HL-60 (cell line): ENCODE results near the gene PHLPP1.

Source experiments
- DNase-seq, 2 experiments: peaks; one replicate each; pipeline ENCODE4 v3.0.0-alpha.2; 2010 to 2020; ENCODE audit warnings: low read depth in 1 of 2, low spot score in 1 of 2
- H3K27ac ChIP-seq: fragments of 250-450 bp; sonication (Bioruptor Pico); replicated peaks from 2 replicates; pipeline ENCODE4 v1.5.1; 2020; ENCODE audit warnings: mild to moderate bottlenecking, moderate library complexity
- H3K27me3 ChIP-seq: fragments of 250-450 bp; sonication (Bioruptor Pico); 2 replicates; pipeline ENCODE4 v1.5.1; 2021; ENCODE audit warnings: mild to moderate bottlenecking, moderate library complexity; ENCODE audit not compliant: insufficient read depth, poor library complexity, severe bottlenecking
- H3K4me3 ChIP-seq: replicated peaks from 2 replicates; pipeline ENCODE4 v1.5.1; 2011; ENCODE audit warnings: mild to moderate bottlenecking, control low read depth, low read length; ENCODE audit not compliant: insufficient read depth
- CTCF ChIP-seq: IDR thresholded peaks from one replicate; pipeline ENCODE4 v1.5.1; 2011; ENCODE audit warnings: low read length, control low read depth, inconsistent platforms; ENCODE audit not compliant: insufficient read depth
- GABPA ChIP-seq: IDR thresholded peaks from 2 replicates; pipeline ENCODE4 v1.6.1; 2012; ENCODE audit warnings: low read depth
- POLR2AphosphoS5 ChIP-seq: IDR thresholded peaks from 2 replicates; pipeline ENCODE4 v1.6.1; 2012; ENCODE audit warnings: low read depth
- REST ChIP-seq: IDR thresholded peaks from 2 replicates; pipeline ENCODE4 v1.6.1; 2012; ENCODE audit warnings: low read depth; ENCODE audit not compliant: insufficient replicate concordance
- SPI1 ChIP-seq: IDR thresholded peaks from 2 replicates; pipeline ENCODE4 v1.6.1; 2012; ENCODE audit warnings: low read depth, mild to moderate bottlenecking, borderline replicate concordance

The PHLPP1 gene

GRCh38 chr18:62848946-62849345 lies 133.6 kb downstream of the PHLPP1 start:
- no peak for DNase-seq
- no peak for TF ChIP-seq POLR2AphosphoS5
- TF ChIP-seq REST = no peak
- TF ChIP-seq CTCF = no peak
- TF ChIP-seq GABPA = no peak
- TF ChIP-seq SPI1 = no peak

GRCh38 chr18:62850619-62851306 lies 135.4 kb downstream of the PHLPP1 start:
- Histone ChIP-seq H3K4me3 (no peak overlapping the region), H3K27ac (no peak overlapping the region), H3K27me3 (no peaks in the 10 kb centered on the region)
- no peak for TF ChIP-seq POLR2AphosphoS5
- TF ChIP-seq REST = no peak
- TF ChIP-seq SPI1 = no peak
- no peak for TF ChIP-seq GABPA
- no peak for TF ChIP-seq CTCF
- no peak for DNase-seq

More at GRCh38 chr18:62848946-62849345, 133.6 kb downstream of the PHLPP1 start:
- Histone ChIP-seq H3K27ac (no peak overlapping the region), H3K27me3 (no peaks in the 10 kb centered on the region), H3K4me3 (no peak overlapping the region)

GRCh38 chr18:62852851-62853250 lies 137.5 kb downstream of the PHLPP1 start:
- H3K4me3 ChIP-seq = no peak overlapping the region
- no peak for DNase-seq
- H3K27ac ChIP-seq = no peak overlapping the region
- TF ChIP-seq POLR2AphosphoS5 = no peak
- TF ChIP-seq GABPA = no peak
- no peak for TF ChIP-seq SPI1
- TF ChIP-seq REST = no peak
- no peak for TF ChIP-seq CTCF
- no peaks in the 10 kb centered on the region for H3K27me3 ChIP-seq
